ENCODE measurements around the gene WDR86.

WDR86 gene

GRCh38 chr7:151379534-151380198, 30.2 kb downstream of the WDR86 start:
- DNase-seq (ENCODE audit: low spot score) = no peak

- no peak for DNase-seq (ENCODE audit: low spot score)
These were observed 30.7 kb downstream of the WDR86 start for GRCh38 chr7:151379193-151379520.

- DNase-seq (ENCODE audit: low spot score) = no peak
These were observed 31.2 kb downstream of the WDR86 start for GRCh38 chr7:151378496-151379192.

GRCh38 chr7:151378011-151378410, 31.8 kb downstream of the WDR86 start:
- DNase-seq (ENCODE audit: low spot score) = no peak

- no peak for DNase-seq (ENCODE audit: low spot score)
These were observed 32.4 kb downstream of the WDR86 start for GRCh38 chr7:151377406-151377805.

GRCh38 chr7:151376218-151376902, 33.5 kb downstream of the WDR86 start:
- DNase-seq (ENCODE audit: low spot score) = no peak

GRCh38 chr7:151375530-151376217, 34.2 kb downstream of the WDR86 start:
- DNase-seq (ENCODE audit: low spot score) = no peak

- DNase-seq (ENCODE audit: low spot score) = no peak
These were observed 35.1 kb downstream of the WDR86 start for GRCh38 chr7:151374726-151375125.

- no peak for DNase-seq (ENCODE audit: low spot score)
These were observed 35.7 kb downstream of the WDR86 start for GRCh38 chr7:151374139-151374538.

GRCh38 chr7:151373599-151373998, 36.2 kb downstream of the WDR86 start:
- DNase-seq (ENCODE audit: low spot score) = no peak

- DNase-seq (ENCODE audit: low spot score) = no peak
These were observed 37.1 kb downstream of the WDR86 start for GRCh38 chr7:151372612-151373265.

GRCh38 chr7:151371266-151371665, 38.6 kb downstream of the WDR86 start:
- DNase-seq (ENCODE audit: low spot score) = no peak

GRCh38 chr7:151368136-151368571, 41.7 kb downstream of the WDR86 start:
- DNase-seq (ENCODE audit: low spot score) = peak; percentile 85

GRCh38 chr7:151367284-151367683, 42.6 kb downstream of the WDR86 start:
- no peak for DNase-seq (ENCODE audit: low spot score)

- no peak for DNase-seq (ENCODE audit: low spot score)
These were observed 43.0 kb downstream of the WDR86 start for GRCh38 chr7:151366880-151367222.

GRCh38 chr7:151366166-151366879, 43.5 kb downstream of the WDR86 start:
- DNase-seq (ENCODE audit: low spot score) = no peak

- DNase-seq (ENCODE audit: low spot score) = no peak
These were observed 46.7 kb downstream of the WDR86 start for GRCh38 chr7:151363182-151363581.

GRCh38 chr7:151361193-151361959, 48.5 kb downstream of the WDR86 start:
- DNase-seq (ENCODE audit: low spot score) = no peak

- no peak for DNase-seq (ENCODE audit: low spot score)
These were observed 57.3 kb downstream of the WDR86 start for GRCh38 chr7:151352512-151352911.

GRCh38 chr7:151351967-151352366, 57.9 kb downstream of the WDR86 start:
- DNase-seq (ENCODE audit: low spot score) = no peak

GRCh38 chr7:151351027-151351426, 58.8 kb downstream of the WDR86 start:
- no peak for DNase-seq (ENCODE audit: low spot score)

All from Ammon's horn (tissue), 1 donor.